Smooth muscle cell (in vitro differentiated cells): ENCODE data around the gene INO80E. TPM values are rescaled to one million over a fixed set of nuclear protein-coding genes. Genes with fewer than 3 reads are reported as not detected.

Source experiments
- DNase-seq: peaks from one replicate; lab custom pipeline; 2025; ENCODE audit not compliant: unreplicated experiment; lab: John Stamatoyannopoulos, UW
- H2AFZ ChIP-seq: fragments of 200-600 bp; sonication (generic); 2 replicates; pipeline ENCODE4 v1.6.0; 2016; ENCODE audit warnings: antibody characterized with exemption, low read depth, mild to moderate bottlenecking
- H3F3A ChIP-seq: fragments of 200-600 bp; sonication (generic); 2 replicates; pipeline ENCODE4 v1.6.0; 2017; ENCODE audit warnings: antibody characterized with exemption, low read depth
- H3K27ac ChIP-seq: fragments of 200-600 bp; sonication (generic); 2 replicates; pipeline ENCODE4 v1.5.1; 2016; ENCODE audit warnings: low read depth, mild to moderate bottlenecking
- H3K27me3 ChIP-seq: fragments of 200-600 bp; sonication (generic); 2 replicates; pipeline ENCODE4 v1.6.1; 2016; ENCODE audit warnings: low read depth, mild to moderate bottlenecking
- H3K36me3 ChIP-seq: fragments of 200-600 bp; sonication (generic); 2 replicates; pipeline ENCODE4 v1.5.1; 2016; ENCODE audit warnings: low read depth
- H3K4me1 ChIP-seq: fragments of 200-600 bp; sonication (generic); 2 replicates; pipeline ENCODE4 v1.5.1; 2016; ENCODE audit warnings: low read depth
- H3K4me2 ChIP-seq: fragments of 200-600 bp; sonication (generic); 2 replicates; pipeline ENCODE4 v1.6.0; 2016; ENCODE audit warnings: mild to moderate bottlenecking
- H3K4me3 ChIP-seq: fragments of 200-600 bp; sonication (generic); 2 replicates; pipeline ENCODE4 v1.5.1; 2016; ENCODE audit warnings: mild to moderate bottlenecking
- H3K79me2 ChIP-seq: fragments of 200-600 bp; sonication (generic); 2 replicates; pipeline ENCODE4 v1.6.0; 2016; ENCODE audit warnings: low read depth, mild to moderate bottlenecking
- H3K9ac ChIP-seq: fragments of 200-600 bp; sonication (generic); 2 replicates; pipeline ENCODE4 v1.6.0; 2016; ENCODE audit warnings: low read depth
- H3K9me3 ChIP-seq: fragments of 200-600 bp; sonication (generic); replicated peaks from 2 replicates; pipeline ENCODE4 v1.5.1; 2016; ENCODE audit warnings: low read depth
- H4K20me1 ChIP-seq: fragments of 200-600 bp; sonication (generic); 2 replicates; pipeline ENCODE4 v1.6.0; 2016; ENCODE audit warnings: low read depth
- WGBS: methylation state at CpG from one replicate; pipeline ENCODE4 v1.1.7; 2016; ENCODE audit warnings: low lambda C conversion rate; 5-methylcytosine and 5-hydroxymethylcytosine counted together
- polyA plus RNA-seq: library from polyadenylated mRNA; unstranded; fragments of >200 nt; fragmentation: Nextera tagmentation; extraction: Ambion mirVana; gene quantifications from 2 replicates; pipeline ENCODE4 v1.2.1, GENCODE V29; 2016
- total RNA-seq: library from RNA; depleted of rRNA; stranded (reverse); fragments of >200 nt; gene quantifications from 2 replicates; pipeline ENCODE4 v1.2.3, GENCODE V29; 2014
- TF ChIP-seq, protein P1 (sequence below): fragments of 200-600 bp; sonication (generic); IDR thresholded peaks from 2 replicates; pipeline ENCODE4 v1.5.1; 2017; ENCODE audit warnings: borderline replicate concordance, mild to moderate bottlenecking, antibody characterized with exemption; ENCODE audit not compliant: insufficient read depth, poor library complexity, severe bottlenecking

The INO80E gene
- total and polyA plus RNA-seq, 2 experiments from 2014 or later: 17.7 to 181 TPM

DNA sequence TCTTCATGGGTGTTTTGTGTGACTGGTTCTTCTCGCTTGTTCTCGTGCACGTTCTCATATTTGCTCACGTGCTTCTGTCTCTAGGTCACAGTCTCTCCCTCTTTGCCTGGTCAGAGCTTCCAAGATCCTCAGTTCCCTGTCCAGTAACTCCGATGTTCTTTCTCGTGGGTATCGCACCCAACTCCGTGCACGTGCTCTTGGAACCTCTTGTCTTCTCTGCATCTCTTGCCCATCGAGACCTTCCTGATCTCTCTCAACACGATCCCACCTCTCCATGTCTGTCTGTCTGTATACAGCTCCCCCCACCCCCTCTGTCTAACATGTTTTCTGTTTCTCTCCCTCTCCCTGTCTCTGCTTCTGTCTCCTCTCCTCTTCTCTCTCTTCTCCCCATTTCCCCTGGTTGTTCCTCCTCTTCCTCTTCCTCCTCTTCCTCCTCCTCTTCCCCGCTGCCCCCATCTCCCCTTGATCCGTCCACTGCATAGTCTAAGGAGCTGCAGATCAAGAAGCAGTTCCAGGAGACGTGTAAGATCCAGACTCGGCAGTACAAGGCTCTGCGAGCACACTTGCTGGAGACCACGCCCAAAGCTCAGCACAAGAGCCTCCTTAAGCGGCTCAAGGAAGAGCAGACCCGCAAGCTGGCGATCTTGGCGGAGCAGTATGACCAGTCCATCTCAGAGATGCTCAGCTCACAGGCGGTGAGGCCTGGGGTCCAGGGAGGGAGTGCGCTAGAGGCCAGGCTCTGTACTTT lies 6.8 kb upstream of the INO80E start:
- Histone ChIP-seq H3F3A (peaks cover 4% of the 10 kb centered on the region), H3K27ac (no peak overlapping the region), H3K79me2 (no peaks in the 10 kb centered on the region), H3K4me3 (no peak overlapping the region), H2AFZ (no peak overlapping the region), H3K27me3 (no peaks in the 10 kb centered on the region), H3K4me2 (no peak overlapping the region), H3K9ac (no peak overlapping the region), H3K36me3 (no peaks in the 10 kb centered on the region), H3K9me3 (no peaks in the 10 kb centered on the region), H4K20me1 (no peaks in the 10 kb centered on the region), H3K4me1 (no peaks in the 10 kb centered on the region)
- DNase-seq: no peak
- TF ChIP-seq, protein P1, sequence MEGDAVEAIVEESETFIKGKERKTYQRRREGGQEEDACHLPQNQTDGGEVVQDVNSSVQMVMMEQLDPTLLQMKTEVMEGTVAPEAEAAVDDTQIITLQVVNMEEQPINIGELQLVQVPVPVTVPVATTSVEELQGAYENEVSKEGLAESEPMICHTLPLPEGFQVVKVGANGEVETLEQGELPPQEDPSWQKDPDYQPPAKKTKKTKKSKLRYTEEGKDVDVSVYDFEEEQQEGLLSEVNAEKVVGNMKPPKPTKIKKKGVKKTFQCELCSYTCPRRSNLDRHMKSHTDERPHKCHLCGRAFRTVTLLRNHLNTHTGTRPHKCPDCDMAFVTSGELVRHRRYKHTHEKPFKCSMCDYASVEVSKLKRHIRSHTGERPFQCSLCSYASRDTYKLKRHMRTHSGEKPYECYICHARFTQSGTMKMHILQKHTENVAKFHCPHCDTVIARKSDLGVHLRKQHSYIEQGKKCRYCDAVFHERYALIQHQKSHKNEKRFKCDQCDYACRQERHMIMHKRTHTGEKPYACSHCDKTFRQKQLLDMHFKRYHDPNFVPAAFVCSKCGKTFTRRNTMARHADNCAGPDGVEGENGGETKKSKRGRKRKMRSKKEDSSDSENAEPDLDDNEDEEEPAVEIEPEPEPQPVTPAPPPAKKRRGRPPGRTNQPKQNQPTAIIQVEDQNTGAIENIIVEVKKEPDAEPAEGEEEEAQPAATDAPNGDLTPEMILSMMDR: no peak
- WGBS: 94% methylated on average over 23 of the region's 23 CpGs

DNA sequence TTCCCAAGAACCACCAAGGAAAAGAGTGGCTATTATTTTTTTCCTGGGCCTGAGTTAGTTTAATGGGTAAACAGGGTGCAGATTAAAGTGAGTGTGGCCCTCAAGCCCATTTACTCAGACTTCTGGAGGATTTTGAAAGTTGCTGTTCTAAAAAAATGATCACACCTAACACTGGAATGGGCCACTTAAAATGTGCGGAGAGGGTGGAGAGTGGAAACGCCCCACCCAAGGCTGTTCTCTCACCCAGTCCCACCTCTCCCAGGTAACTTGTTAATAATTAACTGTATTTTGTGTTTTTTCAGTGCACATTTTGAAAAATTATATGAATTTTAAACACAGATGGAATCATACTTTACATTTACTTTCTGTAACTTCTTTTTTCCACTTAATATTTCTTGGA lies 6.0 kb upstream of the INO80E start:
- Histone ChIP-seq H3K4me1 (peaks cover 5% of the 10 kb centered on the region), H4K20me1 (no peaks in the 10 kb centered on the region), H3K9me3 (no peaks in the 10 kb centered on the region), H3K9ac (no peak overlapping the region), H3F3A (peaks cover 4% of the 10 kb centered on the region), H2AFZ (no peak overlapping the region), H3K27ac (no peak overlapping the region), H3K79me2 (no peaks in the 10 kb centered on the region), H3K4me3 (no peak overlapping the region), H3K4me2 (no peak overlapping the region), H3K27me3 (no peaks in the 10 kb centered on the region), H3K36me3 (no peaks in the 10 kb centered on the region)
- no peak for DNase-seq
- TF ChIP-seq, protein P1: no peak
- whole genome bisulfite sequencing: 98% methylated on average over 2 of the region's 2 CpGs

DNA sequence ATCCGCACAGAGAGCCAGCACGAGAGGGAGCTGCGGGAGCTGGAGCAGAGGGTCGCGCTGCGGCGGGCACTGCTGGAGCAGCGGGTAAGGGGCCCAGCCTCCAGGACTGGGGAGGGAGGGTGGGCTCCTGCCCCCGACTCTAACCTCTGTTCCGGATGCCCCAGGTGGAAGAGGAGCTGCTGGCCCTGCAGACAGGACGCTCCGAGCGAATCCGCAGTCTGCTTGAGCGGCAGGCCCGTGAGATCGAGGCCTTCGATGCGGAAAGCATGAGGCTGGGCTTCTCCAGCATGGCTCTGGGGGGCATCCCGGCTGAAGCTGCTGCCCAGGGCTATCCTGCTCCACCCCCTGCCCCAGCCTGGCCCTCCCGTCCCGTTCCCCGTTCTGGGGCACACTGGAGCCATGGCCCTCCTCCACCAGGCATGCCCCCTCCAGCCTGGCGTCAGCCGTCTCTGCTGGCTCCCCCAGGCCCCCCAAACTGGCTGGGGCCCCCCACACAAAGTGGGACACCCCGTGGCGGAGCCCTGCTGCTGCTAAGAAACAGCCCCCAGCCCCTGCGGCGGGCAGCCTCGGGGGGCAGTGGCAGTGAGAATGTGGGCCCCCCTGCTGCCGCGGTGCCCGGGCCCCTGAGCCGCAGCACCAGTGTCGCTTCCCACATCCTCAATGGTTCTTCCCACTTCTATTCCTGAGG lies 5.0 kb upstream of the INO80E start:
- Histone ChIP-seq H3K27ac (no peak overlapping the region), H3K9ac (no peak overlapping the region), H2AFZ (no peak overlapping the region), H3K4me3 (no peak overlapping the region), H4K20me1 (no peaks in the 10 kb centered on the region), H3K79me2 (no peaks in the 10 kb centered on the region), H3K4me1 (peaks cover 5% of the 10 kb centered on the region), H3F3A (peaks cover 4% of the 10 kb centered on the region), H3K36me3 (no peaks in the 10 kb centered on the region), H3K4me2 (no peak overlapping the region), H3K27me3 (no peaks in the 10 kb centered on the region), H3K9me3 (no peaks in the 10 kb centered on the region)
- DNase-seq: no peak
- 98% methylated on average over 34 of the region's 35 CpGs for WGBS
- TF ChIP-seq, protein P1: no peak

DNA sequence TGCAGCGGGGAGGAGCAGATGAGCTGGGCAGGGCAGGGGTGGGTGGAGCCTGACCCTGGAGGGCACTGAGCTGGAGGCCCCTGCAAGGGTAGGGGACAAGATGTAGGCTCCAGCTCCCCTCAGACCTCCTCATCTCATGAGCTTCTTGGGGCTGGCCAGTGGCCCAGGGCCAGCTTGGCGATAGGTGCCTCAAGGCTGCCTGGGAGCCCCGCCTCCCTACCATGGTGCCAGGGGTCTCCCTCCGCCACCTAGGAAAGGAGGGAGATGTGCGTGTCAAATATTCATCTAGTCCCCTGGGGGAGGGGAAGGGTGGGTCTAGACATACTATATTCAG lies 4.5 kb upstream of the INO80E start:
- H3K36me3 ChIP-seq: no peaks in the 10 kb centered on the region
- H3F3A ChIP-seq: peaks cover 4% of the 10 kb centered on the region
- no peak overlapping the region for H2AFZ ChIP-seq
- H3K27ac ChIP-seq: no peak overlapping the region
- H3K9ac ChIP-seq: no peak overlapping the region
- TF ChIP-seq, protein P1: no peak
- H4K20me1 ChIP-seq: no peaks in the 10 kb centered on the region
- H3K27me3 ChIP-seq: no peaks in the 10 kb centered on the region
- H3K79me2 ChIP-seq: no peaks in the 10 kb centered on the region
- no peaks in the 10 kb centered on the region for H3K9me3 ChIP-seq
- peaks cover 5% of the 10 kb centered on the region for H3K4me1 ChIP-seq
- WGBS: 97% methylated on average over 5 of the region's 5 CpGs
- H3K4me3 ChIP-seq: no peak overlapping the region
- no peak for DNase-seq
- H3K4me2 ChIP-seq: no peak overlapping the region
